Neural progenitor cell (in vitro differentiated cells): ENCODE measurements around the gene UNC45B. TPM values are rescaled to one million over a fixed set of nuclear protein-coding genes. Genes with fewer than 3 reads are reported as not detected.

Experiments
- DNase-seq: peaks from one replicate; pipeline ENCODE4 v3.0.0-alpha.2; 2016; ENCODE audit warnings: low spot score
- H2AFZ ChIP-seq: fragments of 200-600 bp; sonication (generic); replicated peaks from 2 replicates; pipeline ENCODE4 v1.6.1; 2016; ENCODE audit warnings: antibody characterized with exemption
- H3F3A ChIP-seq: fragments of 200-600 bp; sonication (generic); 2 replicates; pipeline ENCODE4 v1.6.1; 2016; ENCODE audit warnings: antibody characterized with exemption, low read depth
- H3K27ac ChIP-seq: fragments of 200-600 bp; sonication (generic); 2 replicates; pipeline ENCODE4 v1.5.1; 2016; ENCODE audit warnings: mild to moderate bottlenecking
- H3K27me3 ChIP-seq: fragments of 200-600 bp; sonication (generic); 2 replicates; pipeline ENCODE4 v1.6.1; 2016; ENCODE audit warnings: mild to moderate bottlenecking, moderate library complexity
- H3K36me3 ChIP-seq: fragments of 200-600 bp; sonication (generic); 2 replicates; pipeline ENCODE4 v1.5.1; 2016
- H3K4me1 ChIP-seq: fragments of 200-600 bp; sonication (generic); 2 replicates; pipeline ENCODE4 v1.6.1; 2016; ENCODE audit warnings: mixed run types
- H3K4me2 ChIP-seq: fragments of 200-600 bp; sonication (generic); 2 replicates; pipeline ENCODE4 v1.6.1; 2016
- H3K4me3 ChIP-seq: fragments of 200-600 bp; sonication (generic); 2 replicates; pipeline ENCODE4 v1.5.1; 2016
- H3K79me2 ChIP-seq: fragments of 200-600 bp; sonication (generic); 2 replicates; pipeline ENCODE4 v1.6.1; 2016; ENCODE audit warnings: low read depth
- H3K9ac ChIP-seq: fragments of 200-600 bp; sonication (generic); 2 replicates; pipeline ENCODE4 v1.6.1; 2016
- H3K9me3 ChIP-seq: fragments of 200-600 bp; sonication (generic); 2 replicates; pipeline ENCODE4 v1.5.1; 2016; ENCODE audit warnings: low read depth
- H4K20me1 ChIP-seq: fragments of 200-600 bp; sonication (generic); 2 replicates; pipeline ENCODE4 v1.6.1; 2016; ENCODE audit warnings: low read depth
- H3K27ac Mint-ChIP-seq: 3 replicates; pipeline ENCODE4 v1.8.0; 2021; ENCODE audit warnings: mixed read lengths
- H3K27me3 Mint-ChIP-seq: 2 replicates; pipeline ENCODE4 v1.8.0; 2022; ENCODE audit warnings: low read depth, mild to moderate bottlenecking, inconsistent platforms, moderate library complexity, mixed read lengths; ENCODE audit not compliant: insufficient read depth
- H3K36me3 Mint-ChIP-seq: 3 replicates; pipeline ENCODE4 v1.8.0; 2021; ENCODE audit warnings: mixed read lengths
- H3K4me1 Mint-ChIP-seq: 3 replicates; pipeline ENCODE4 v1.8.0; 2021; ENCODE audit warnings: mixed read lengths
- H3K4me3 Mint-ChIP-seq: 3 replicates; pipeline ENCODE4 v1.8.0; 2021; ENCODE audit warnings: mild to moderate bottlenecking, moderate library complexity, mixed read lengths
- H3K9me3 Mint-ChIP-seq: 3 replicates; pipeline ENCODE4 v1.8.0; 2020; ENCODE audit warnings: mixed read lengths
- CTCF ChIP-seq: fragments of 200-600 bp; sonication (generic); IDR thresholded peaks from 2 replicates; pipeline ENCODE4 v1.5.1; 2017; ENCODE audit warnings: antibody characterized with exemption, mild to moderate bottlenecking
- EZH2 ChIP-seq: fragments of 200-600 bp; sonication (generic); IDR thresholded peaks from 2 replicates; pipeline ENCODE4 v1.6.1; 2017; ENCODE audit warnings: antibody characterized with exemption, mild to moderate bottlenecking, moderate library complexity
- EZH2phosphoT487 ChIP-seq: fragments of 200-600 bp; sonication (generic); IDR thresholded peaks from 2 replicates; pipeline ENCODE4 v1.6.1; 2017; ENCODE audit warnings: antibody characterized with exemption
- total RNA-seq: library from RNA; depleted of rRNA; stranded (reverse); fragments of >200 nt; gene quantifications from 2 replicates; pipeline ENCODE4 v1.2.3, GENCODE V29; 2015; ENCODE audit warnings: low replicate concordance

Gene UNC45B
- total RNA-seq, 1 donor from 2014 or later, result not detected

GRCh38 chr17:35132816-35133550, 14.6 kb upstream of the UNC45B start:
- Histone ChIP-seq H2AFZ (no peak overlapping the region), H3K9me3 (no peaks in the 10 kb centered on the region), H3K4me2 (no peak overlapping the region), H3K4me3 (no peak overlapping the region), H3F3A (no peaks in the 10 kb centered on the region), H3K27ac (no peak overlapping the region), H3K4me1 (no peaks in the 10 kb centered on the region), H3K79me2 (no peaks in the 10 kb centered on the region), H3K27me3 (no peaks in the 10 kb centered on the region), H3K36me3 (peaks cover 2% of the 10 kb centered on the region), H4K20me1 (no peaks in the 10 kb centered on the region), H3K9ac (no peak overlapping the region)
- no peak for DNase-seq
- TF ChIP-seq CTCF (no peak), EZH2phosphoT487 (no peak), EZH2 (no peak)
- H3K27me3 Mint-ChIP-seq, result peaks cover 3% of the 10 kb centered on the region
- no peak overlapping the region for H3K4me3 Mint-ChIP-seq
- peaks cover 20% of the 10 kb centered on the region for H3K36me3 Mint-ChIP-seq
- no peaks in the 10 kb centered on the region for H3K9me3 Mint-ChIP-seq
- no peak overlapping the region for H3K27ac Mint-ChIP-seq
- H3K4me1 Mint-ChIP-seq, result no peaks in the 10 kb centered on the region

DNA sequence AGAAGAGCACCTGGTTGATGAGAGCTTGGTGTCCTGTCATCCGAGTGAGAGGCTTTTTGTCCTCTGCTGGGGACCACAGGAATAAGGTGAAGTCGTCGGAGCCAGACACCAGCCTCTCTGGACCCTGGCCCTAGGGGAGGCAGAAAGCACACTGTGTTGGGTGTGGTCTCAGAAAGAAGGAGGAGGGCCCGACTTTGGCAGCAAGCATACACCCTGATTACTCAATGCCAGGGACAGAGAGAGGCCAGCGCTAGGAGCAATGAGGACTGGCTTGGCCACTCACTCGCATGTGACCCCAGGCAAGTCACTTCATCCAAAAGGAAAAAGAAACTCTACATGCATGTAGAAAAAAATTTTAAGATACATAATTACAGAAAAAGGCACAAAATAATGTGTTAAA, 12.3 kb upstream of the UNC45B start:
- no peak overlapping the region for H3K4me3 Mint-ChIP-seq
- no peak overlapping the region for H2AFZ ChIP-seq
- H3K36me3 ChIP-seq, result peaks cover 3% of the 10 kb centered on the region
- no peaks in the 10 kb centered on the region for H4K20me1 ChIP-seq
- no peaks in the 10 kb centered on the region for H3K27me3 ChIP-seq
- H3K4me1 ChIP-seq, result no peaks in the 10 kb centered on the region
- no peak overlapping the region for H3K27ac Mint-ChIP-seq
- peaks cover 10% of the 10 kb centered on the region for H3K79me2 ChIP-seq
- H3K4me1 Mint-ChIP-seq, result no peaks in the 10 kb centered on the region
- no peak overlapping the region for H3K27ac ChIP-seq
- TF ChIP-seq EZH2phosphoT487 (no peak), EZH2 (no peak), CTCF (no peak)
- no peaks in the 10 kb centered on the region for H3K9me3 ChIP-seq
- H3K9me3 Mint-ChIP-seq, result no peaks in the 10 kb centered on the region
- no peaks in the 10 kb centered on the region for H3F3A ChIP-seq
- no peak overlapping the region for H3K4me3 ChIP-seq
- H3K9ac ChIP-seq, result no peak overlapping the region
- H3K27me3 Mint-ChIP-seq, result peaks cover 3% of the 10 kb centered on the region
- no peak overlapping the region for H3K4me2 ChIP-seq
- peaks cover 20% of the 10 kb centered on the region for H3K36me3 Mint-ChIP-seq
- no peak for DNase-seq

DNA sequence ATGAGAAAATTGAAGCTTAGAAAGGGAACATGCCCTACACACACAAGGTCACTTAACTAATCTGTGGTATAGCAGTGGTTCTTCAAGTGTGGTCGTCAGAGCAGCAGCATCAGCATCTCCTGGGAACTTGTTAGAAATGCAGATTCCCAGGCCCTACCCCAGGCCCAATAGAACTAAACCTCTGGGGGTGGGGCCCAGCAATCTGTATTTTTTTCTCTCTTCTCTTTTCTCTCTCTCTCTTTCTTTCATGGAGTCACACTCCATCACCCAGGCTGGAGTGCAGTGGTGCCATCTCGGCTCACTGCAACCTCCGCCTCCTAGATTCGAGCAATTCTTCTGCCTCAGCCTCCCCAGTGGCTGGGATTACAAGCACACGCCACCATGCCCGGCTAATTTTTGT, 9.4 kb upstream of the UNC45B start:
- H3K36me3 ChIP-seq, result peaks cover 3% of the 10 kb centered on the region
- H3K9me3 Mint-ChIP-seq, result no peaks in the 10 kb centered on the region
- no peak for DNase-seq
- H3K36me3 Mint-ChIP-seq, result peaks cover 18% of the 10 kb centered on the region
- H4K20me1 ChIP-seq, result no peaks in the 10 kb centered on the region
- H3K9ac ChIP-seq, result no peak overlapping the region
- H3K4me1 Mint-ChIP-seq, result peaks cover 2% of the 10 kb centered on the region
- H3K4me1 ChIP-seq, result peaks cover 5% of the 10 kb centered on the region
- H3K27ac ChIP-seq, result no peak overlapping the region
- no peak overlapping the region for H2AFZ ChIP-seq
- H3K4me3 Mint-ChIP-seq, result no peak overlapping the region
- TF ChIP-seq EZH2phosphoT487 (no peak), EZH2 (no peak), CTCF (no peak)
- H3F3A ChIP-seq, result no peaks in the 10 kb centered on the region
- H3K27ac Mint-ChIP-seq, result no peak overlapping the region
- peaks cover 27% of the 10 kb centered on the region for H3K79me2 ChIP-seq
- no peaks in the 10 kb centered on the region for H3K9me3 ChIP-seq
- no peak overlapping the region for H3K4me3 ChIP-seq
- no peaks in the 10 kb centered on the region for H3K27me3 ChIP-seq
- peaks cover 3% of the 10 kb centered on the region for H3K27me3 Mint-ChIP-seq
- H3K4me2 ChIP-seq, result no peak overlapping the region
